ENCODE results near the gene B3GALT2.

The B3GALT2 gene

DNA sequence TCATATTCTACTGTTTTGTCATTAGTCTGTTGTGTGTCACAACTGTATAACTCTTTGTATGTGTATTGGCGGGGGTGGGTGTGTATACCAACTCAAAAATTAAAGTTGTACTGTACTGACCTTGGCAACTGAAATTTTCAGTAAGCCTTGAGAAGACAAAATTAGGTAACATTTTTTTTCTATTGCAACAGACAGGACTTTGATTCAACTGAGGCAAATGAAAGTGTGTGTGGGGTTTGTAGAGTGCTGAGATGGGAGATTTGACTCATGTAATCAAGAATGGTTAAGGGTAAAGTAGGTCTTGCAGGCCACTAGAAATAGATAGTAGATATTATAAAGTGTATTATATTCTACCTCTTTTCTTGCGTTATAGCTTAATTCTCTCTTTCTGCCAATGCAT, 14.6 kb upstream of the B3GALT2 start:
- no peak overlapping the region for H3K4me2 ChIP-seq (ENCODE audit: low read length)
- H3K4me1 ChIP-seq (ENCODE audit: low read length), result no peaks in the 10 kb centered on the region
- no peak overlapping the region for H3K9ac ChIP-seq (ENCODE audit: low read length)
- no peak overlapping the region for H3K27ac ChIP-seq (ENCODE audit: low read length)
- H4K20me1 ChIP-seq (ENCODE audit: insufficient read depth, low read length), result 0 out of 2 replicates have a peak, but pooled peaks cover 3% of the 10 kb centered on the region
- peaks cover 12% of the 10 kb centered on the region for H3K36me3 ChIP-seq (replicated peaks; ENCODE audit: low read depth, low read length)
- no peak overlapping the region for H3K4me3 ChIP-seq (ENCODE audit: low read length)
- H3K79me2 ChIP-seq (ENCODE audit: low read length), result peaks cover 6% of the 10 kb centered on the region; the same call in 1 of the 2 replicates
- no peak overlapping the region for H2AFZ ChIP-seq (ENCODE audit: low read depth, low read length)
- H3K9me3 ChIP-seq (ENCODE audit: insufficient read depth, low read length), result no peaks in the 10 kb centered on the region
- TF ChIP-seq CTCF (IDR thresholded peaks at IDR 0.05; ENCODE audit: low read depth, low read length) (no peak), EZH2phosphoT487 (IDR thresholded peaks at IDR 0.05; ENCODE audit: low read depth) (no peak)
- no peaks in the 10 kb centered on the region for H3K27me3 ChIP-seq (ENCODE audit: low read depth, low read length)

GRCh38 chr1:193199940-193200339, 13.5 kb upstream of the B3GALT2 start:
- no peak overlapping the region for H3K9ac ChIP-seq (ENCODE audit: low read length)
- no peak overlapping the region for H3K27ac ChIP-seq (ENCODE audit: low read length)
- H2AFZ ChIP-seq (ENCODE audit: low read depth, low read length), result no peak overlapping the region
- H3K9me3 ChIP-seq (ENCODE audit: insufficient read depth, low read length), result no peaks in the 10 kb centered on the region
- peaks cover 10% of the 10 kb centered on the region; the same call in 1 of the 2 replicates for H3K79me2 ChIP-seq (ENCODE audit: low read length)
- no peak for TF ChIP-seq EZH2phosphoT487 (IDR thresholded peaks at IDR 0.05; ENCODE audit: low read depth)
- no peak for TF ChIP-seq CTCF (IDR thresholded peaks at IDR 0.05; ENCODE audit: low read depth, low read length)
- H3K27me3 ChIP-seq (ENCODE audit: low read depth, low read length), result no peaks in the 10 kb centered on the region
- H3K4me2 ChIP-seq (ENCODE audit: low read length), result no peak overlapping the region
- H4K20me1 ChIP-seq (ENCODE audit: insufficient read depth, low read length), result 0 out of 2 replicates have a peak, but pooled peaks cover 3% of the 10 kb centered on the region
- no peak overlapping the region for H3K4me3 ChIP-seq (ENCODE audit: low read length)
- no peaks in the 10 kb centered on the region for H3K4me1 ChIP-seq (ENCODE audit: low read length)
- H3K36me3 ChIP-seq (replicated peaks; ENCODE audit: low read depth, low read length), result peaks cover 9% of the 10 kb centered on the region

- peaks cover 38% of the 10 kb centered on the region; the same call in 1 of the 2 replicates for H3K79me2 ChIP-seq (ENCODE audit: low read length)
Observed at GRCh38 chr1:193192586-193192985, 6.2 kb upstream of the B3GALT2 start.

More at GRCh38 chr1:193192586-193192985, 6.2 kb upstream of the B3GALT2 start:
- no peak for TF ChIP-seq EZH2phosphoT487 (IDR thresholded peaks at IDR 0.05; ENCODE audit: low read depth)
- TF ChIP-seq CTCF (IDR thresholded peaks at IDR 0.05; ENCODE audit: low read depth, low read length), result no peak
- Histone ChIP-seq H3K36me3 (replicated peaks; ENCODE audit: low read depth, low read length) (peaks cover 26% of the 10 kb centered on the region), H4K20me1 (ENCODE audit: insufficient read depth, low read length) (peaks cover 7% of the 10 kb centered on the region; the same call in 1 of the 2 replicates), H2AFZ (ENCODE audit: low read depth, low read length) (no peak overlapping the region), H3K4me2 (ENCODE audit: low read length) (no peak overlapping the region), H3K27ac (ENCODE audit: low read length) (no peak overlapping the region), H3K27me3 (ENCODE audit: low read depth, low read length) (no peaks in the 10 kb centered on the region), H3K9ac (ENCODE audit: low read length) (no peak overlapping the region), H3K9me3 (ENCODE audit: insufficient read depth, low read length) (peaks cover 12% of the 10 kb centered on the region; the same call in 1 of the 2 replicates), H3K4me1 (ENCODE audit: low read length) (no peaks in the 10 kb centered on the region), H3K4me3 (ENCODE audit: low read length) (no peak overlapping the region)
